Measurements from ENCODE around the gene KIF21B. TPM values are rescaled to one million over a fixed set of nuclear protein-coding genes. Genes with fewer than 3 reads are reported as not detected.

The KIF21B gene
- total RNA-seq, 1 donor from 2014 or later: 2.6 TPM

DNA sequence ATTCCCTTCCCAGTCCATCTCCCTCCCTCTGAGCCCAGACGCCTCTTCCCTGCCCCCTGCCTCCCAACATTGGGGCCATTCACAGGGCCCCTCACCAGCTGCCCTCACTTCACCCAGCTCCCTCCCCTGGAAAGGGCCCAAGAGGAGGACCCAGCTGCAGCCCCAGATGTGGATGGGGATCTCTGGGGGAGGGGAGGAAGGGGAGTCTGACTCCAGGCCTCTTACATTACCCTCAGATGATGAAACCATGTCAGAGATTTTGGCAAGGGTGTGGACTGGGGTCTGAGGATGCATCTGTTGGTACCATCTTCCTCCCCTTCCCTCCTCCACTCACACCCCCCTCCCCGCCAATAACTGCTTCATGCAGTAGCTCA lies 1.1 kb upstream of the KIF21B start:
- H3K4me3 Mint-ChIP-seq (ENCODE audit: unreplicated experiment): no peak overlapping the region
- H3K9me3 Mint-ChIP-seq (ENCODE audit: low read depth): no peaks in the 10 kb centered on the region
- TF ChIP-seq, protein P1, sequence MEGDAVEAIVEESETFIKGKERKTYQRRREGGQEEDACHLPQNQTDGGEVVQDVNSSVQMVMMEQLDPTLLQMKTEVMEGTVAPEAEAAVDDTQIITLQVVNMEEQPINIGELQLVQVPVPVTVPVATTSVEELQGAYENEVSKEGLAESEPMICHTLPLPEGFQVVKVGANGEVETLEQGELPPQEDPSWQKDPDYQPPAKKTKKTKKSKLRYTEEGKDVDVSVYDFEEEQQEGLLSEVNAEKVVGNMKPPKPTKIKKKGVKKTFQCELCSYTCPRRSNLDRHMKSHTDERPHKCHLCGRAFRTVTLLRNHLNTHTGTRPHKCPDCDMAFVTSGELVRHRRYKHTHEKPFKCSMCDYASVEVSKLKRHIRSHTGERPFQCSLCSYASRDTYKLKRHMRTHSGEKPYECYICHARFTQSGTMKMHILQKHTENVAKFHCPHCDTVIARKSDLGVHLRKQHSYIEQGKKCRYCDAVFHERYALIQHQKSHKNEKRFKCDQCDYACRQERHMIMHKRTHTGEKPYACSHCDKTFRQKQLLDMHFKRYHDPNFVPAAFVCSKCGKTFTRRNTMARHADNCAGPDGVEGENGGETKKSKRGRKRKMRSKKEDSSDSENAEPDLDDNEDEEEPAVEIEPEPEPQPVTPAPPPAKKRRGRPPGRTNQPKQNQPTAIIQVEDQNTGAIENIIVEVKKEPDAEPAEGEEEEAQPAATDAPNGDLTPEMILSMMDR (IDR thresholded peaks at IDR 0.05): no peak
- H3K27me3 Mint-ChIP-seq (ENCODE audit: low read depth): no peaks in the 10 kb centered on the region
- H3K4me1 Mint-ChIP-seq (ENCODE audit: low read depth): peaks cover 36% of the 10 kb centered on the region
- no peaks in the 10 kb centered on the region for H3K36me3 Mint-ChIP-seq (ENCODE audit: low read depth)
- no peak for DNase-seq (ENCODE audit: low spot score)
- no peak overlapping the region for H3K27ac Mint-ChIP-seq (ENCODE audit: unreplicated experiment)

DNA sequence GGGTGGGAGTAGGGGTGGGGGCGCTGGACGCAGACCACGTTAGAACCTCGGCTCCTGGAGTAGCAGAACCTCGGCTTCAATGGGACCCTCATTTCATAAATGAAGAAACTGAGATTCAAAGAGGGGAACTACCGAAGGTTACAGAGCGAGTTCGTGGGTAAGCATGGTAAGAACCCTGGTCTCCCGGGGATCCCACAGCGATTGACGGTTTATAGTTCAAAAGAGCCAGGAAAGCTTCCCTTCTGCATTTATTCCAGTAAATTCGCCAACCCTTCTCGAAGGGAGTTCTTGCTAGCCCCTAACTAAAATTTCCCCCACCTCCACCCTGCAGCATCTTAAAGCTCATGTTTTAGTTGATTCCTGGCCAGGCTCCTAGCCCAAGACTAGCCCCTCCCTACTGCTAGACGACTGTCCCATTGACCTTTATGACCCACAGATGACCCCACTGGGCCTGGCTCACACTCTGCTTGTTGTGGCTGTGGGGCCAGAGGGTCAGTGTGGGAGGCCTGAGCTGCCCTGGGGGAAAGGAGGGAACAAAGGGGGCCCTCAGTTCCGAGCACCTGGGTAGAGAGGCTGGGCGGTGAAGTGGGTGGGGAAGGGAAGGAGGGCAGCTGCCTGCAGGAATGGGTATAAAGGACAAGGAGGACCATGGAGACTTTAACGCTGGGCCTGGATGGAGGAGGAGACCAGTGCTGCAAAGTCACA lies 558 bp upstream of the KIF21B start:
- no peak overlapping the region for H3K27ac Mint-ChIP-seq (ENCODE audit: unreplicated experiment)
- H3K9me3 Mint-ChIP-seq (ENCODE audit: low read depth): no peaks in the 10 kb centered on the region
- no peaks in the 10 kb centered on the region for H3K36me3 Mint-ChIP-seq (ENCODE audit: low read depth)
- no peaks in the 10 kb centered on the region for H3K27me3 Mint-ChIP-seq (ENCODE audit: low read depth)
- peaks cover 42% of the 10 kb centered on the region for H3K4me1 Mint-ChIP-seq (ENCODE audit: low read depth)
- TF ChIP-seq, protein P1 (IDR thresholded peaks at IDR 0.05): no peak
- DNase-seq (ENCODE audit: low spot score): no peak
- H3K4me3 Mint-ChIP-seq (ENCODE audit: unreplicated experiment): peak overlapping the region; percentile 9

- peak overlapping the region; percentile 72 for H3K4me3 Mint-ChIP-seq (ENCODE audit: unreplicated experiment)
- no peak overlapping the region for H3K27ac Mint-ChIP-seq (ENCODE audit: unreplicated experiment)
- H3K9me3 Mint-ChIP-seq (ENCODE audit: low read depth): no peaks in the 10 kb centered on the region
- no peaks in the 10 kb centered on the region for H3K27me3 Mint-ChIP-seq (ENCODE audit: low read depth)
- H3K4me1 Mint-ChIP-seq (ENCODE audit: low read depth): peaks cover 48% of the 10 kb centered on the region
- no peaks in the 10 kb centered on the region for H3K36me3 Mint-ChIP-seq (ENCODE audit: low read depth)
- TF ChIP-seq, protein P1 (IDR thresholded peaks at IDR 0.05): peak; percentile 49
- DNase-seq (ENCODE audit: low spot score): peak; percentile 70
Measured at GRCh38 chr1:201022820-201023516, 546 bp downstream of the KIF21B start.

GRCh38 chr1:201022493-201022819 lies 1.1 kb downstream of the KIF21B start:
- Mint-ChIP-seq H3K27ac (ENCODE audit: unreplicated experiment) (no peak overlapping the region), H3K27me3 (ENCODE audit: low read depth) (no peaks in the 10 kb centered on the region), H3K4me3 (ENCODE audit: unreplicated experiment) (peak overlapping the region; percentile 72), H3K36me3 (ENCODE audit: low read depth) (no peaks in the 10 kb centered on the region), H3K4me1 (ENCODE audit: low read depth) (peaks cover 54% of the 10 kb centered on the region), H3K9me3 (ENCODE audit: low read depth) (no peaks in the 10 kb centered on the region)
- DNase-seq (ENCODE audit: low spot score): no peak
- TF ChIP-seq, protein P1 (IDR thresholded peaks at IDR 0.05): no peak

DNA sequence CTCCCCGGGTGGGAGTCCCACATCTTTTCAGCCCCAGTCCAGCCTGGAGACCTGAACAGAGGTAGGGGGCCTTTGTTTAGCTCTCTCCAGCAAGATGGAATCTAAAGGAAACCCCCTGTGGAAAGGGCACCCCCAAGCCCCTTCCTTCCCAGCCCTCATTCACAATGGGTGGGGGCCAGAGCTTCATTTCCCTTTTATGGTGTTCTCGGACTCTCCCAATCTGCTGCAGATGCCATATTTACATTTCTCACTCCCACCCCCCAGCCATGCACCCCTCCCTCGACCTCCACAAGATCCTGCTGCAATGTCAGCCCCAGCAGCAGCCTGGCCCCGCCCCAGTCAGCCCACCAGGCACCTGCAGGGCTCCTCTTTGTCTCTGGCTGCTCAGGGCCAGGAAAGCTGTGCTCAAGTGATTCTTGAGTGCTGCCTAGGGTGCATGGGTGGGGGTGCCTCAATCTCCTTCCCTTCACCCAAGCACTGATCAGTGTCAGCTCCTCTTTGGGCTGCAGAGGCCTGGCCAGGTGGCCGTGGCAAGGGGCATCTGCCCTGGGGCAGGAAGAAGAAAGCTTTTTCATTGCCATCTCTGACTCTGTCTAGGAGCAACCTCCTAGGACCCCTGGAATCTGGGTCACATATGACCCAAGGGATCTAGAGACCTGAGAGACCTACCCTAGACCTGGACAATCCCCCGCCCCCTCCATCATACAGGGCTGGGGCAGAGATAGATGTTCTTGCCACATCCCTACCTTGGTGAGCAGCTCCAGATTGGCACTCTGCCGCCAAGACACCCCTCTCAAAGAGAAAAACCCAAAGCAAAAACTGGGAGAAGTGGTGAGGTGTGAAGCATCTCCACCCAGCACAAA lies 1.7 kb downstream of the KIF21B start:
- DNase-seq (ENCODE audit: low spot score): no peak
- peaks cover 58% of the 10 kb centered on the region for H3K4me1 Mint-ChIP-seq (ENCODE audit: low read depth)
- H3K27me3 Mint-ChIP-seq (ENCODE audit: low read depth): no peaks in the 10 kb centered on the region
- no peak overlapping the region for H3K27ac Mint-ChIP-seq (ENCODE audit: unreplicated experiment)
- TF ChIP-seq, protein P1 (IDR thresholded peaks at IDR 0.05): no peak
- H3K4me3 Mint-ChIP-seq (ENCODE audit: unreplicated experiment): peak overlapping the region; percentile 72
- H3K9me3 Mint-ChIP-seq (ENCODE audit: low read depth): no peaks in the 10 kb centered on the region
- H3K36me3 Mint-ChIP-seq (ENCODE audit: low read depth): no peaks in the 10 kb centered on the region

All from chondrocyte (in vitro differentiated cells).